GM12891 (cell line): ENCODE results near the gene ZSWIM3.

ENCODE experiments used
- DNase-seq: peaks from one replicate; pipeline ENCODE4 v3.0.0; 2011; ENCODE audit warnings: low spot score; ENCODE audit not compliant: insufficient read length
- FAIRE-seq: peaks from 2 replicates; lab custom pipeline; 2011; peaks lifted over from hg19 to GRCh38; lab: Jason Lieb, UNC
- PAX5 ChIP-seq: IDR thresholded peaks from 2 replicates; pipeline ENCODE4 v1.6.1; 2011; ENCODE audit warnings: low read length, moderate library complexity, mild to moderate bottlenecking; ENCODE audit not compliant: insufficient read depth, severe bottlenecking
- POLR2A ChIP-seq: IDR thresholded peaks from 2 replicates; pipeline ENCODE4 v1.6.1; 2011; ENCODE audit warnings: low read depth, low read length, control low read depth
- POLR2AphosphoS5 ChIP-seq: IDR thresholded peaks from 2 replicates; pipeline ENCODE4 v1.6.1; 2011; ENCODE audit warnings: low read depth, low read length, control low read depth
- POU2F2 ChIP-seq: IDR thresholded peaks from 2 replicates; pipeline ENCODE4 v1.6.1; 2011; ENCODE audit warnings: low read depth, mild to moderate bottlenecking, control low read depth, low read length, moderate library complexity
- SPI1 ChIP-seq: IDR thresholded peaks from 2 replicates; pipeline ENCODE4 v1.6.1; 2011; ENCODE audit warnings: low read depth, low read length, control low read depth
- TAF1 ChIP-seq: IDR thresholded peaks from 2 replicates; pipeline ENCODE4 v1.6.1; 2011; ENCODE audit warnings: low read depth, low read length, control low read depth

Gene ZSWIM3

GRCh38 chr20:45918182-45918737, 60.8 kb downstream of the ZSWIM3 start:
- FAIRE-seq (no peak), DNase-seq (no peak)
- TF ChIP-seq TAF1 (no peak), POLR2AphosphoS5 (no peak), POLR2A (no peak), PAX5 (no peak), POU2F2 (no peak), SPI1 (no peak)

GRCh38 chr20:45918779-45919537, 61.5 kb downstream of the ZSWIM3 start:
- no peak for DNase-seq
- no peak for FAIRE-seq
- TF ChIP-seq TAF1 (no peak), POU2F2 (no peak), SPI1 (no peak), PAX5 (no peak), POLR2AphosphoS5 (no peak), POLR2A (no peak)

- FAIRE-seq (no peak), DNase-seq (no peak)
- TF ChIP-seq POLR2AphosphoS5 (no peak), PAX5 (no peak), POLR2A (no peak), SPI1 (no peak), POU2F2 (no peak), TAF1 (no peak)
Observed at GRCh38 chr20:45919542-45920399, 62.4 kb downstream of the ZSWIM3 start.

- TF ChIP-seq TAF1: no peak
- TF ChIP-seq SPI1: no peak
- TF ChIP-seq POLR2A: no peak
- no peak for TF ChIP-seq POU2F2
- FAIRE-seq: no peak
- no peak for DNase-seq
Observed at GRCh38 chr20:45920462-45921336, 63.3 kb downstream of the ZSWIM3 start.

GRCh38 chr20:45921337-45922189, 64.1 kb downstream of the ZSWIM3 start:
- DNase-seq: no peak
- TF ChIP-seq POLR2AphosphoS5 (no peak), PAX5 (no peak)
- no peak for FAIRE-seq

GRCh38 chr20:45924391-45925261, 67.2 kb downstream of the ZSWIM3 start:
- TF ChIP-seq POLR2AphosphoS5 (no peak), PAX5 (no peak), TAF1 (no peak), SPI1 (no peak), POLR2A (no peak), POU2F2 (no peak)
- DNase-seq (no peak), FAIRE-seq (no peak)

- DNase-seq (no peak), FAIRE-seq (no peak)
- TF ChIP-seq POLR2AphosphoS5 (no peak), POU2F2 (no peak)
Observed at GRCh38 chr20:45925821-45926506, 68.5 kb downstream of the ZSWIM3 start.

- no peak for TF ChIP-seq POLR2A
- no peak for TF ChIP-seq PAX5
- TF ChIP-seq POU2F2: no peak
- no peak for TF ChIP-seq SPI1
- TF ChIP-seq TAF1: no peak
- TF ChIP-seq POLR2AphosphoS5: no peak
- FAIRE-seq (no peak), DNase-seq (no peak)
Observed at GRCh38 chr20:45926731-45927070, 69.3 kb downstream of the ZSWIM3 start.
